AG08395 (cell line): ENCODE measurements around the gene TSC2.
"Not testable (repeated sequence)": the region's sequence is repeated elsewhere in the genome, so short reads cannot be mapped to it uniquely, and the experiment has no call there.

Experiments used
- DNase-seq: peaks from one replicate; pipeline ENCODE4 v3.0.0; 2012; ENCODE audit warnings: mixed read lengths, low spot score

The TSC2 gene

GRCh38 chr16:2122934-2123683 is 75.3 kb downstream of the TSC2 start:
- DNase-seq: not testable (repeated sequence)

GRCh38 chr16:2123706-2124376 is 76.1 kb downstream of the TSC2 start:
- DNase-seq: not testable (repeated sequence)

DNA sequence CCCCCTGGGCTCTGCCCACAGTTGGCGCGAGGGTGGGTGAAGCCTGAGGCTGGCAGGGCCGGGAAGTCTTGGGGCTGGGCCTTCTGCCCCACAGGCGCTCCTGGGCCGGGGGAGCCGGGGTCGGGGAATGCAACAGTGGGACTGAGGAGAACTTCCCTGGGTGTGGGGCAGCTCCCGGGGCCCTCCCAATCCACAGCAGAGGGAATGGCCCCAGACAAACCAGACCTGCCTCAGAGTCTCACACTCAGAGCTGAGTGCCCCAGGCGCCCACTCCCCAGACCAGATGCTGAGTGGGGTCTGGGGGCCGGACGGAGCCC is 76.5 kb downstream of the TSC2 start:
- not testable (repeated sequence) for DNase-seq

GRCh38 chr16:2124694-2125444 is 77.1 kb downstream of the TSC2 start:
- DNase-seq: peak; percentile 9

- DNase-seq: not testable (repeated sequence)
Observed at GRCh38 chr16:2125609-2126008, 77.8 kb downstream of the TSC2 start.

GRCh38 chr16:2126161-2126743 is 78.5 kb downstream of the TSC2 start:
- DNase-seq: not testable (repeated sequence)

DNA sequence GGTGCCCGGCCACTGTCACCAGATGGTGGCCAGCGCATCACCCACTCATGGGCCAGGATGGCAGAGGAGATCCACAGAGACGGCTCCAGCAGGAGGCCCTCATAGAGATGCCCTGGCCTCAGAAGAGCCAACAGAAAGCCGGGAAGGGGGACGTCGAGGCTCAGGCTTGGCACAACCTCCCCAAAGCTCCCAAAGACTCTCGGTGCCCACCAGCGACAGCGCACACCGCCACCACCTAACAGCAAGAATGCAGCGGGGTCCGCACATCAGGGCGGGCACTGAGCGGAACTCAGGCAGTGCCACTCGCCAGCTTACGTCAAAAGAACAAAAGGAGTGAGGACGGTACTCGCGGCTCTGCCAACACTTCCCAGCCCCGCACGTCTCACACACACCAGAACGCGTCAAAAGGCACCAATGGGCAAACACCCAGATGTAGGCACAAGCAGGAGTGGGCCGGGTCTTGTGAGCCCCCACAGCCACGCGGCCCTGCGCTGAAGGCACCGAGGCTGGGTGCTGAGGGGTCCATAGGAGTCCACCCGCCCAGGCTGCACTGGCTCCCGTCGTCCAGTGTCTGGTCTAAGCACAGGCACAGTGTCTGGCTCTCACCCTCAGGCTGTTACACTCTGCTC is 79.3 kb downstream of the TSC2 start:
- DNase-seq: not testable (repeated sequence)

DNA sequence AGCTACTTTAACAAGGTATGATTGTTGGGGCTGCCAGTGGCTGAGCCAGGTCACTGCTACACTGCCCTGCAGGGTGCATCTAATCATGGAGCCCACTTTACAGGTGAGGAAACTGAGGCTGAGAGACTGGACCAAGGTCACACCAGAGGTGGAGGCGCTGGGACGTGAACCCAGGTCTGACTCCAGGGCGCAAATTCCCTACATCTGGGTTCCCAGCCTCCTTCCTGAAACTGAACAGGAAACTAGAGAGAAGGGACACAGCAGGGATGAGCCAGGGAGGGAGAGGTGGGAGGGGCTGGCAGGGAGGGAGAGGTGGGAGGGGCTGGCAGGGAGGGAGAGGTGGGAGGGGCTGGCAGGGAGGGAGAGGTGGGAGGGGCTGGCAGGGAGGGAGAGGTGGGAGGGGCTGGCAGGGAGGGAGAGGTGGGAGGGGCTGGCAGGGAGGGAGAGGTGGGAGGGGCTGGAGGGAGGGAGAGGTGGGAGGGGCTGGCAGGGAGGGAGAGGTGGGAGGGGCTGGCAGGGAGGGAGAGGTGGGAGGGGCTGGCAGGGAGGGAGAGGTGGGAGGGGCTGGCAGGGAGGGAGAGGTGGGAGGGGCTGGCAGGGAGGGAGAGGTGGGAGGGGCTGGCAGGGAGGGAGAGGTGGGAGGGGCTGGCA is 80.0 kb downstream of the TSC2 start:
- not testable (repeated sequence) for DNase-seq

DNA sequence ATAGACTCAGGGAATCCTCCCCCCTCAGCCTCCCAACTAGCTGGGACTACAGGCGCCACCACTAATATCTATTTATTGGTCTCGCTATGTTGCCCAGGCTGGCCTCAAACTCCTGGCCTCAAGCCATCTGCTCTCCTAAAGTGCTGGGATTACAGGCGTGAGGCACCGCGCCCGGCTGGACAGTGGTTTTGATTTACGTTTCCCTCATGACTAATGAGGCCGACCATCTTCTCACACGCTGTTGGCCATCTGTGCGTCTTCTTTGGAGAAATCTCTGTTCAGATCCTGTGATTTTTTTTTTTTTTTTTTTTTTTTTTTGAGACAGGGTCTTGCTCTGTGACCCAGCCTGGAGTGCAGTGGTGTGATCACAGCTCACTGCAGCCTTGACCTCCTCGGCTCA is 81.5 kb downstream of the TSC2 start:
- not testable (repeated sequence) for DNase-seq

DNA sequence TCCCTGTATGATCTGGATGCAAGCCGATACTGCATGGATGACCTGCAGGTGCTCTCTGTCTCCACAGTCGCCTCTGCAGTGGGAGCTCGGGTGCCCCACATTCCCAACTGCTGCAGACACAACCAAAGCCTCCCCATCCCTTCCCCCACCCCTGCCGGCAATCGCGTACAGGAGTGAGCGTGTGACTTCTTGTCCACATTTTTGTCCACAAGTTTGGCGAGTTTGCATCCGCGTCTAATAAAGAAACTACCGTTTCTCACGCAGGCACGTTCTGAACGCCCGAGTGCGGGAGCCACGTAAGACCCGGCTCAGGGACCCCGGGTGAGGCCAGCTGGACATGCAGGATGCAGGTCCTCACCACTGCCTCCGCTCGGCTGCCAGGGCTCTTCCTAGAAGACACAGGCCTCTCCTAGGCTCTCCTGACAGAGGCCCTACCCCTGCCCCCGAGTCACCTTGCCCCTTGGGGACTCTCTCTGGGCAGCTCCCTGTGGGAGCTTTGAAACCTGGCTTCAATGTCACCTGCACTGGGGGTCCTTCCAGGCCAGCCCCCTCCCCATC is 82.2 kb downstream of the TSC2 start:
- DNase-seq: not testable (repeated sequence)

DNA sequence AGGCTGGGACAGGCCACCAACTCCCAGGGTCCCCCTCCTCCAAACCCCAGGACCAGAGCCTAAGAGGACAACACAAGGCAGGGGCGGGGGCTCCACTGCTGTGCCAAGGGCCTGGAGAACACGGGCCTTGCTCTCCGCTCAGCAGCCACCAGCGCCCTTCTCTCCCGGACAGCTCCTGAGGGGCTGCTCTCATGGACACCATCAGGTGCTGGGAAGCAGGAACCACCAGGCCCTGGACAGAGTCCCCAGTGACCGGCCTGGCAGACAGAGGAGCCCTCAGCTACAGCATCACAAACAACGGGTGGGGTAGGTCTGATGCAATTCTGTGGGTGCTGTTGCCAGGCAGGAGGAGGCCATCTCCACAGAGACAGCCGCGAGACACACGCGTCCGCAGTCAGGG is 86.0 kb downstream of the TSC2 start:
- DNase-seq: not testable (repeated sequence)

DNA sequence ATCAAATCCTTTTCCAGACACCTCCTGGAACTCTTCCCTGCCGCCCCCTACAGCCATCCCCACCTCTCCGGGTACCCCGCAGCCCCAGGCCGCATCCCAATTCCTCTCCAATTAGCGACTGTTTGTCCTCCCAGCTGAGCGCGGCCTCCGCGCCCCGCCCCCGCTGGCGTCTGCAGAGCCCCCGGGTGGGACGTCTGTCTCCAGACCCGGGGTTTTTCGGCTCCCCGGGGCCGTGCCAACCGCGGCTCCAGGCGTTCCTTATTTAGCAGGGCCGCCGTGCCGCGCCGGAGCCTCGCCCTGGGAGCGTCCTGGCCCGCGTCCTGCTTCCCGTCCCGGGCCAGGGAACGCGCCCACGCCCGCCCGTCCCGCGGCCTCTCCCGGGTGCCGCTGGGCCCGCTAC is 87.3 kb downstream of the TSC2 start:
- not testable (repeated sequence) for DNase-seq

DNA sequence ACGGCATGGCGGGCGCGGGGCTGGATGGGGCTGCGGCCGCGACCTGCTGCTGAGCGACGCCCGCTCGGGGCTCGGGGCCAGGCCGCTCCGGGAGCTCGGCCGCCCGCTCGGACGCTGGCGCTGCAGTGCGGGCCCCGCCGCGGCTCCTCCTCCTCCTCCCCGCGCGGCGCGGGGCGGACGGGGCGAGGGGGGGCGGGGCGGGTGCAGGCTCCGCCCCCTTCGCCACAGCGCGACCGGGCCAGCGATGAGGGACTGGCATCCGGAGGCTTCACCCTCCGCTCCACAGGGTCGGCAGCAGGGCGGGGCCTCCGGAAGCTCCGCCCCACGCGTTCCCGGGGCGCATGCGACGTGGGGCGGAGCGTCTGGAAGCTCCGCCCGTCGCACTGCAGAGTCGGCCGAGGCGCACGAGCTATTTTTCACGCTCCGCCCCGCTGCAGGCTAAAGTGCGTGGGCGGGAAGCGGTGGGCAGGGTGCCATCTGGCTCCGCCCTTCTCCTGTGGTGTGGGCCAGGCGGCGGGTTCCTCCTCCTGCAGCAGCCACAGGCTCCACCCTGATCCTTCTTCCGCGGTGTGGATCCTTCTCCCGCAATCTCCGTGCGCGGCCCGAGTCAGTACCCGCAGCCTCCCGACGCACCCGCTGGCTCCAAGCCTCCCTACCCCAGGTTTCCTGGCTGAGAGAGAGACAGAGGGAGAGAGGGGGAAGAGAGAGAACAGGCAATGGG is 88.1 kb downstream of the TSC2 start, which contains the start of gene PKD1:
TSS of gene PKD1 (minus strand) at position 129 of the 721 bp plus-strand sequence. CDS start 209 bp downstream, outside the sequence.
- peak; percentile 34 for DNase-seq
